Endothelial cell of umbilical vein (primary cell): ENCODE measurements around the gene GTPBP3. TPM values are rescaled to one million over a fixed set of nuclear protein-coding genes. Genes with fewer than 3 reads are reported as not detected.
A peak's percentile ranks its signal among the peaks of the same experiment; 100 is the strongest.

Source experiments
- BruUV-seq: library from RNA; stranded (reverse); fragments of 400-500 nt; replicated peaks from 2 replicates; lab custom pipeline; 2021; lab: Mats Ljungman, UMichigan
- CTCF ChIA-PET: fragments of 300-600, 350-600 bp; sonication (Branson Sonifier 250); formaldehyde crosslinking; loops from one replicate; lab custom pipeline; 2021; ENCODE audit warnings: antibody characterized with exemption, inconsistent platforms; lab: Charles Lee
- POLR2A ChIA-PET: fragments of 300-600, 350-600 bp; sonication (Branson Sonifier 250); formaldehyde crosslinking; loops from one replicate; lab custom pipeline; 2021; ENCODE audit warnings: antibody characterized with exemption, inconsistent platforms; lab: Charles Lee
- DNase-seq: peaks from one replicate; pipeline ENCODE4 v3.0.0-alpha.2; 2011; ENCODE audit warnings: low read depth, low spot score
- FAIRE-seq: peaks from 2 replicates; lab custom pipeline; 2011; peaks lifted over from hg19 to GRCh38; lab: Jason Lieb, UNC
- H2AFZ ChIP-seq: 2 replicates; pipeline ENCODE4 v1.6.0; 2012; ENCODE audit warnings: low read depth, low read length, control low read depth, inconsistent platforms
- H3K27ac ChIP-seq: 2 replicates; pipeline ENCODE4 v1.5.1; 2011; ENCODE audit warnings: low read depth, mild to moderate bottlenecking, control low read depth, low read length, moderate library complexity; ENCODE audit not compliant: insufficient read depth
- H3K27me3 ChIP-seq, 2 experiments: 2 replicates each; pipeline versions ENCODE4 v1.6.0 to v1.6.1; 2011; ENCODE audit warnings: low read length in 2 of 2, mixed read lengths in 1 of 2; ENCODE audit not compliant: control insufficient read depth in 2 of 2, insufficient read depth in 2 of 2
- H3K36me3 ChIP-seq, 2 experiments: 2 replicates in 1 of 2; 3 replicates in 1 of 2; pipeline ENCODE4 v1.5.1; 2011; ENCODE audit warnings: low read length in 2 of 2, mild to moderate bottlenecking in 1 of 2, moderate library complexity in 1 of 2; ENCODE audit not compliant: control insufficient read depth in 2 of 2, insufficient read depth in 2 of 2; ENCODE audit errors: extremely low read depth in 1 of 2
- H3K4me1 ChIP-seq: 3 replicates; pipeline ENCODE4 v1.5.1; 2011; ENCODE audit warnings: mild to moderate bottlenecking, low read length; ENCODE audit not compliant: control insufficient read depth, insufficient read depth; ENCODE audit errors: extremely low read depth
- H3K4me2 ChIP-seq: 2 replicates; pipeline ENCODE4 v1.6.1; 2011; ENCODE audit warnings: low read length, control low read depth, mixed read lengths; ENCODE audit not compliant: insufficient read depth
- H3K4me3 ChIP-seq, 3 experiments: fragments of 200-600 bp in 1 of 3; sonication (generic), shearing (Covaris generic) in 1 of 3; replicated peaks in 1 of 3; 2 replicates each; pipeline ENCODE4 v1.5.1; 2011 to 2016; ENCODE audit warnings: control low read depth in 3 of 3, low read length in 3 of 3, mild to moderate bottlenecking in 2 of 3, inconsistent platforms in 1 of 3, low read depth in 1 of 3, moderate library complexity in 1 of 3; ENCODE audit not compliant: insufficient read depth in 1 of 3
- H3K79me2 ChIP-seq: 2 replicates; pipeline ENCODE4 v1.6.0; 2012; ENCODE audit warnings: low read length, inconsistent platforms; ENCODE audit not compliant: control insufficient read depth, insufficient read depth
- H3K9ac ChIP-seq: replicated peaks from 2 replicates; pipeline ENCODE3; 2011; ENCODE audit warnings: low read length, control low read depth; ENCODE audit not compliant: insufficient read depth; ENCODE audit errors: extremely low read depth
- H3K9me1 ChIP-seq: replicated peaks from 3 replicates; pipeline ENCODE4 v1.6.0; 2011; ENCODE audit warnings: mild to moderate bottlenecking, low read length; ENCODE audit not compliant: control insufficient read depth, insufficient read depth; ENCODE audit errors: extremely low read depth
- H3K9me3 ChIP-seq: replicated peaks from 2 replicates; pipeline ENCODE4 v1.5.1; 2012; ENCODE audit warnings: low read length, inconsistent platforms; ENCODE audit not compliant: control insufficient read depth, insufficient read depth
- H4K20me1 ChIP-seq: replicated peaks from 2 replicates; pipeline ENCODE3; 2011; ENCODE audit warnings: mild to moderate bottlenecking, low read length; ENCODE audit not compliant: control insufficient read depth, insufficient read depth; ENCODE audit errors: extremely low read depth
- CTCF ChIP-seq, 2 donors: IDR thresholded peaks; 1 replicate in 1 of 2; 2 replicates in 1 of 2; pipeline ENCODE4 v1.5.1; 2011; ENCODE audit warnings: low read length in 2 of 2, mild to moderate bottlenecking in 2 of 2, moderate library complexity in 2 of 2, control low read depth in 1 of 2, inconsistent platforms in 1 of 2, low read depth in 1 of 2; ENCODE audit not compliant: insufficient read depth in 1 of 2; ENCODE audit errors: extremely low read depth in 1 of 2
- EZH2 ChIP-seq: IDR thresholded peaks from 2 replicates; pipeline ENCODE4 v1.6.1; 2012; ENCODE audit warnings: borderline replicate concordance, low read depth, mild to moderate bottlenecking, moderate library complexity, low read length, inconsistent platforms; ENCODE audit not compliant: severe bottlenecking
- FOS ChIP-seq: IDR thresholded peaks from 2 replicates; pipeline ENCODE4 v1.6.1; 2011; ENCODE audit warnings: mild to moderate bottlenecking, low read length, moderate library complexity, borderline replicate concordance; ENCODE audit not compliant: insufficient read depth
- GATA2 ChIP-seq: IDR thresholded peaks from 2 replicates; pipeline ENCODE4 v1.7.0; 2011; ENCODE audit warnings: low read depth, mild to moderate bottlenecking, moderate library complexity, mixed read lengths, low read length; ENCODE audit not compliant: insufficient read length, insufficient read depth
- JUN ChIP-seq: IDR thresholded peaks from 2 replicates; pipeline ENCODE4 v1.6.1; 2011; ENCODE audit warnings: borderline replicate concordance, low read depth; ENCODE audit not compliant: insufficient read length, insufficient read depth
- MAX ChIP-seq: IDR thresholded peaks from 2 replicates; pipeline ENCODE4 v1.6.1; 2011; ENCODE audit not compliant: insufficient read depth, insufficient read length
- MYC ChIP-seq: IDR thresholded peaks from one replicate; pipeline ENCODE4 v1.6.1; 2011; ENCODE audit warnings: mild to moderate bottlenecking, low read depth, low read length
- POLR2A ChIP-seq: IDR thresholded peaks from 2 replicates; pipeline ENCODE4 v1.6.1; 2012; ENCODE audit warnings: low read depth, mild to moderate bottlenecking, control low read depth, low read length
- POLR2AphosphoS5 ChIP-seq: IDR thresholded peaks from 2 replicates; pipeline ENCODE4 v1.6.1; 2012; ENCODE audit warnings: low read depth, mild to moderate bottlenecking, control low read depth, low read length, moderate library complexity; ENCODE audit not compliant: insufficient read depth
- dilution Hi-C: fragments of 300-500 bp; cut with MboI; formaldehyde crosslinking; loops from one replicate; pipeline ENCODE4 v1.15.0; 2019; ENCODE audit warnings: low sequenced_read_pairs; ENCODE audit not compliant: extremely low pct_ligation_motif_present
- intact Hi-C: fragments of 100-400 bp; cut with micrococcal nuclease; formaldehyde crosslinking; loops from one replicate; pipeline ENCODE4 v1.10.0; 2022
- polyA plus RNA-seq, 4 experiments: library from polyadenylated mRNA; depleted of rRNA in 3 of 4; stranded (reverse) in 3 of 4; unstranded in 1 of 4; fragments of >200 nt; gene quantifications; 2 replicates each; pipeline versions ENCODE4 v1.2.1 to v1.2.3, GENCODE V29; 2011 to 2012; ENCODE audit warnings: missing spikeins in 1 of 4
- total RNA-seq: library from RNA; stranded (reverse); gene quantifications from 2 replicates; pipeline ENCODE4 v1.2.3, GENCODE V29; 2021

GTPBP3 gene
- total and polyA plus RNA-seq, 2 donors (not counting 3 experiments of a cell fraction or from before 2014, with no cell fraction given): 12.7 to 34.7 TPM

- FAIRE-seq (no peak), DNase-seq (no peak)
- H3K27ac ChIP-seq: no peak overlapping the region
- H3K4me3 ChIP-seq: peak overlapping the region; percentile 31 to 46 (median 36)
- no TSS peak for BruUV-seq
- no peaks in the 10 kb centered on the region for H3K9me3 ChIP-seq
- no peaks in the 10 kb centered on the region for H3K27me3 ChIP-seq
- H4K20me1 ChIP-seq: no peaks in the 10 kb centered on the region
- H3K4me2 ChIP-seq: peak overlapping the region; percentile 42
- dilution Hi-C loops: no loop called here
- no peaks in the 10 kb centered on the region for H3K9me1 ChIP-seq
- peak overlapping the region; percentile 67 for H2AFZ ChIP-seq
- H3K36me3 ChIP-seq: no peaks in the 10 kb centered on the region
- no peak overlapping the region for H3K9ac ChIP-seq
- POLR2A ChIA-PET: no interaction called here
- no peaks in the 10 kb centered on the region for H3K79me2 ChIP-seq
- intact Hi-C loops: no loop called here
- CTCF ChIA-PET: interaction anchor here (3.3 kb wide), 1 partner anchor 9 kb away, joined by 70 read pairs; no protein-coding TSS in a partner anchor
- peaks cover 9% of the 10 kb centered on the region for H3K4me1 ChIP-seq
- TF ChIP-seq EZH2 (no peak), MAX (no peak), GATA2 (no peak), POLR2AphosphoS5 (no peak), MYC (no peak), FOS (no peak), JUN (no peak), CTCF (IDR thresholded peaks at IDR 0.05; ENCODE audit: extremely low read depth in 1 of 2, insufficient read depth in 1 of 2, low read depth in 1 of 2, low read length in 2 of 2) (no peak), POLR2A (no peak)
These were observed 34.8 kb upstream of the GTPBP3 start for GRCh38 chr19:17302391-17303166.
